NK-92 treated with Interleukin-12 subunit alpha and Interleukin-12 subunit beta, amount 100 ng/mL, for 24 hours (cell line): ENCODE measurements around the gene MN1.
"Not testable (repeated sequence)": the region's sequence is repeated elsewhere in the genome, so short reads cannot be mapped to it uniquely, and the experiment has no call there.

ENCODE experiments used
- DNase-seq: peaks from one replicate; lab custom pipeline; 2025; lab: John Stamatoyannopoulos, UW

The MN1 gene

GRCh38 chr22:27761665-27762064 is 39.9 kb downstream of the MN1 start:
- DNase-seq = no peak

GRCh38 chr22:27761000-27761399 is 40.6 kb downstream of the MN1 start:
- DNase-seq = no peak

DNA sequence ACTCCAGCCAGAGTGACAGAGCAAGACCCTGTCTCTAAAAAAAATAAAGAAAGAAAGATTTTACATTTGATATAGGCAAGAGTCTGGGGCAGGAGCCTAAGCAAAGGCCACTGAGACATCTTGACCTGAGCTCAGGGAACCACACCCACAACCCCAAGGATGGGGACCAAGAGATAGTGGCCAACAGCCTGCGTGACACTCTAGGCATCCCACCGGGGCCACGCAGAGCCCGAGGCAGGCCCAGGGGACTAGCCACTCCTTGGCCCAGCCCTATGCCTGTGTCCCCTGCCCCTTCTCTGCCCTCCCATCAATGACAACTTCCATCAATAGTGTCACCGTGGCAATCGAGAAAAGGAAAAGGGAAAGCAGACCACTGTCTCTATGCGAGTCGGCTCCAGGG is 41.1 kb downstream of the MN1 start:
- no peak for DNase-seq

GRCh38 chr22:27757928-27758525 is 43.5 kb downstream of the MN1 start:
- no peak for DNase-seq

DNA sequence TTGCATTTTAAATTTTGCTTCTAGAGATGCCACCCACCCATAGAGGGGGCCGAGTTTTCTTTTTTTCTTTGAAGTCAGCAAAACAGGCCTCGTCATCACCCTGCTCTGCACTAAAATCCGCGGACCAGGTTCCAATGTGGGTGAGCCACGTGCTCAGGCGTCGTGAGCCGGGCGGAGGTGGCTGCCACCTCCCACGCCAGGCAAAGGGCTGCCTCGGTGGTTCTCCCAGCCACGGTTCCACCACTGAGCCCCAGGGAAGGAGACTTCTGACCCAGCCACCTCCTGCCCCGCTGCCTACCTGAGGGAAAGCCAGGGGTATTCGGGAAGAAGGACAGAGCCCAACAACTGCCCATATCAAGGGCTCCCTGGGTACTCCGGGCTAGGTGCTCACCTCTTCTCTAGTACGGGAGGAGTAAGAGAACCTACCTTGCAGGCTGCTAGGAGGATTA is 45.3 kb downstream of the MN1 start:
- DNase-seq = no peak

DNA sequence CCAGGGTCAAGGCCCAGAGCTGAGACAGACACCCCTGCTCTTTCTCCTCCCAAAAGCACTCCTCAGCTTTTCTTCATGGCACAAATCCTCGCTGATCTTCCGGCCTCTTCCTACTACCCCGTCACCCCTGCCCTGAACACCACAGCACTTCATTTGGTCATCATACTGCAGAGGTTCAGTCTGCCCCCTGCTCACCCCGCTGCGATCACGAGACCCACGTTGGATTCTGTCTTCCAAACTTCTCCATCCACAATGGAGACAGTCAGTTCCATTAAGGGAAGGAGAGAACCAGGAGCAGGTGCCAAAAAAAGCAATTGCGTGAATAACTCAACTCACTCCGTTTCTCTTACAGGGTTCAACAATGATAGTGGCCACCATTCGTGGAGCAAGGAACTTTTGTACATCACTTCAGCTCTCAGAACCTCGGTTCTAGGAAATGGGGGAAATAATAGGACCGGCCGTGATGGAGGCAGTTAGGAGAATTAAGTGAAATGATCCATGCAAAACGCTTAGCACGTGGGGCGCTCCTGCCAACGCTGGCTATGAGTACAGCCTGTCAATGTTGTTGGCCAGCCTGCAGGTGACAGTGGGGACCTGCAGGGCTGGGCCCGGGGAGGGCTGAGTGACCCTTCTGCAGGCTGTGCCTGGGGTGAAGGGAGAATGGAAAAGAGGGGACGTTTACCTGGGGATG is 45.9 kb downstream of the MN1 start:
- DNase-seq = no peak

GRCh38 chr22:27754888-27755480 is 46.6 kb downstream of the MN1 start:
- no peak for DNase-seq

DNA sequence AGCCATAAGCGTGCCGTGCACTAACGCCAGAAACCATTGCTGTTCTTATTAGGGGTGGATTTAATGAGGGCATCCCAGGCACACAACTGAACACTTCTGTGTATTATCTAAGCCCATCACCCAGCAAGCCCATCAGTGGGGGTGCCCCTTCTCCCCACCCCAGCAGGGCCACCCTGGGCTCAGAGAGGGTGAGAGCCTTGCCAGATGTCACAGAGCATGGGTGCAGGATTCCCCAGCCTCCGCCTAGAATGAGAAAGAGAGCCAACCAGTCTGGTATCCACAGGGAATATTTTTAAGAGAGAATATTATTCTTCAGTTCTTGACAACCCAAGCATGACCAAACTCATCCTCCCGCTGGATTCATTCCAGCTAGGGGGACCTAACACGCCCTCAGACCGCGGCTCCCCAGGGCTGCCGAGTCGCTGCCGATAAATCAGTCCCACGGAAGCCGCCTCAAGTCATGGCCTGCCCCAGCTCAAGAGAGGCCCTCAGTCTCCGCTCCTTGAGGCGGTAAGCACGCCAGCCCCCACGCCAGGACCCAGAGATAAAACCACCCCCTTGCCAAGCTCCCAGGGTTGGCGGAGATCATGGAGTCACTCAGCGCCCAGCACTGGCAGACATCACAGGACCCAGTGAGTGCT is 47.2 kb downstream of the MN1 start:
- no peak for DNase-seq

DNA sequence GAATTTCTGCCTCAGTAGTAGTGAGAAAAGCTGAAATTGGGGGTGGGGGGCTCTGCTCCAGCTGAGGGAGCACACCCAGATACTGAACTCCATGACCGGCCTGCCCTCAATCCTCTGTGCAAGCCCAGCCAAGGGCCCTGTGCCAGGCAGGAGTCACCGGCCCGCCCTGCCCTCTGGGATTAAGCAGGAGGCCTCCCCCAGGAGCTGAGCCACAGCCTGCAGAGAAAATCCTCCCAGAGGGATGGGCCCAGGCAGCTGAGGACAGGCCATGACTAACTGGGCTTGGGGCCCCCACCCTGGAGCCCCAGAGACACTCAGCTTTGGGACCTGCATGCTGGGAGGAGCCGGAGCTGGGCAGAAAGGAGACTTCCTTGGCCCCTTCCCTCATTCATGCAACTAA is 48.8 kb downstream of the MN1 start:
- DNase-seq = no peak

DNA sequence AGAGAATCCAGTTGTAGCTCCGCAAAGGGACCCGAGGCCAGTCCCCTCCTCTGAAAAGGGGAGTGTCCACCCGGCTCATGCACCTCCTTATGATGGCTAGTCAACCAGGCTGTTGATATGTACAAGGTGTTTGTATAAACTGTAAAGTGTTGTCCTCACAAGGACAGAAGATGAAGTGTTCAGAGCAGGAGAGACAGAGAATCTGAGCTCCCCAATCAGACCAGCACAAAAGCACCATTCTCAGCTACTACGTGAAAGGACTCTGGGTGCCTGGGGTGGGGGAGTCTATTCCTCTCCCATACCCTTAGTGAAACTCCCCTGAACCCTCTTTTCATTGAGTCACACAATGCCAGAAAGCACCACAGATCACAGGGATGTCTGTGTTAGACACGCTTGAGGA is 49.4 kb downstream of the MN1 start:
- DNase-seq = no peak

- no peak for DNase-seq
Observed at GRCh38 chr22:27751277-27752070, 50.1 kb downstream of the MN1 start.

DNA sequence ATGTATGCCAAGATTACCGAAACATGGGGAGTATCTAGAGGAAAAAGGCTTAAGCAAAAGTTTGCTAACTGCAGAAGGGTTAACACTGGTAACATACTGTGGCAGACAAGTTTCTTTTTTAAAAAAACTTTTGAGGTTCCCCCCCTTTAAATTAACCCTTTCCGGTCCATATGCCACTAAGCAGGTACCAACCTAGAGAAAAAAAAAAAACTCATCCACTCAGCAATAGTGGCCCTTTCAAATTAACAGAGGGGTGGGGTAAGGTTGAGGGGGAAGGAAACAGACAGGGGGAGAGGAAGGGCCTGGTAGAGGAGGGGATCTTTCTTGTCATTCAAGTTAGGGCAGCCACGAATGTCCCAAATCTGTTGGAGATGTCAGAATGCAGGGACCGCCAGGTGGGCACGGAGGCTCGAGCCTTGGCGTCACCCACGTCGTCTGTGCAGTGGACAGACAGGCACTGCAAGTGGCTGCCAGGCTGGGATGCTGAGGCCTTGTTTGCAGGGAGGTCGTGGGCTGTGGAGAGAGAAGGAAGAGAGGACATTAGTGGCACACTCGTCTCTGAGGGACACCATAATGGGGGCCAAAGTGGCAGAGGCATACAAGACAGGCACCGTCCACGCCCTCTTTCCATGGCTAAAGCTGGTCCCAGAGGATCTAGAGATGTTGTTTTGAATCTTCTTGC is 50.8 kb downstream of the MN1 start:
- DNase-seq = no peak

- no peak for DNase-seq
Observed at GRCh38 chr22:27749597-27750225, 51.8 kb downstream of the MN1 start.

GRCh38 chr22:27748751-27749191 is 52.8 kb downstream of the MN1 start:
- DNase-seq = no peak

DNA sequence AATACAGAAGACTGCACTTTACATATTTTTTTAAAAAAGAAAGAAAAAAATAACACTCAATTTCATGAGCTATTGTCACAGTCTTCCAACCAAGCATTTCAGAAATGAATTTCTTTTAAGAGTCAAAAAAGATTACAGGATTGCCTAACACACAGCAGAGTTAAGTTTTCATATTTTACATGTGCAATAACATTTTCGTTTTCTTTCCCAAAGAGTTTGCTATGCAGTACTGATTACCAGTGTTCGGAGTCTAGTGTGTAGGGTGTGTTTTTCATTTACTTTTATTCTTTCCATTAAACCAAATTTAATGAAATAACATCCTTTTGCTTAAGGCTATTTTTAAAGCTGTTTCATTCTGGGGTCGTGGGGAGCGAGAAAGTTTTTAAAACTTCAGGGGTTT is 53.2 kb downstream of the MN1 start:
- DNase-seq = no peak

- no peak for DNase-seq
Observed at GRCh38 chr22:27747396-27748221, 53.9 kb downstream of the MN1 start.

DNA sequence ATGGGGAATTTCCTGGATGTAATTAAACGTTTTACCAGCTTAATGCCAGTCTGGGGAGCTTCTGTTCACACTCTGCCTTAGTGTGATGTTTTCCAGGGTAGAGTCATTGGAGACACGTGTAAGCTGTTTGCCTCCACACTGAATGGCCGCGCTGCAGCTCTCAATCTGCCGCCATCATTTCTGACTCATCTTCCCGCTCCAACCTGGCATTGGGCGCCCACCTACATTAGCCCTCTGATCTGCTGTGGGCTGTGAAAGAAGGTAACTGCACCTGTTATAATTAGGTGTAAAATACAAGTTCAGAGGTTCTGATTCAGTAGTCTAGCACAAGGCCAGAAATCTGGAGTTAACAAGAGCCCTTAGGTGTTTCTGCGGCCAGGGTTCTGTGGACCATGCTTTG is 54.6 kb downstream of the MN1 start:
- DNase-seq = no peak

- DNase-seq = no peak
Observed at GRCh38 chr22:27745809-27746208, 55.7 kb downstream of the MN1 start.

DNA sequence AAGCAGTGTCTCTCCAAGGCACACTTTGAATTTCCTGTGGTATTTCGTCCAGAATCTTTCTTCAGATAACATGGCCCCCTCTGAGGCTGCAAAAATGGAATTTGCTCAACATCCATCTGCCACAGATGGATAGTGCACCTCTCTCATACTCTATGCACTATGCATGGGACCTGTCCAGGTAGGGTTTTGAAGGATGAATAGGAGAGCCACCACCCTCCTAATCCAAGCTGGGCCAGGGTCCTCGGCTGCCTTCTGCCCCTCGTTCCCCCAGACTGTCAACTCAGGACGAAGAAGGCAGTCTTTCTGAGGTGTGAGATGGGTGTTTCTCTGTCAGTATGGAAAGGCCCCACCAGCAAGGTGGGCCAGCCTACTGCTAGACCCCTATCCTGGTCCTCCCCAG is 56.4 kb downstream of the MN1 start:
- DNase-seq = no peak

DNA sequence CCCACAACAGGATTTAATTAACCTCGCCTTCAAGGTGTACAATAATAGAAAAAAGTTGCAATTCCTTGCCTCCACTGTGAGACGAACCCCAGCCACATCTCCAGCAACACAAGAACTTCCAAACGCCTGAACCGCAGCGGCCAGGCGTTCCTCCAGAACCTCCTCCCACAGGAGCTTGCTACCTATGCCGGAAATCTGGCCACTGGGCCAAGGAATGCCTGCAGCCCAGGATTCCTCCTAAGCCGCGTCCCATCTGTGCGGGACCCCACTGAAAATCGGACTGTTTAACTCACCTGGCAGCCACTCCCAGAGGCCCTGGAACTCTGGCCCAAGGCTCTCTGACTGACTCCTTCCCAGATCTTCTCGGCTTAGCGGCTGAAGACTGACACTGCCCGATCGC is 57.5 kb downstream of the MN1 start:
- not testable (repeated sequence) for DNase-seq
